Erythroblast (primary cell): ENCODE measurements around the gene SMIM31.

Source experiments
- DNase-seq, 2 experiments: peaks; one replicate each; lab custom pipeline; 2025; lab: John Stamatoyannopoulos, UW
- GATA1 ChIP-seq: IDR thresholded peaks from 2 replicates; pipeline ENCODE4 v1.6.1; 2011; ENCODE audit warnings: low read depth, mild to moderate bottlenecking, control low read depth, low read length, moderate library complexity
- POLR2A ChIP-seq: IDR thresholded peaks from 2 replicates; pipeline ENCODE4 v1.6.1; 2011; ENCODE audit warnings: mild to moderate bottlenecking, low read length

SMIM31 gene

GRCh38 chr4:164768516-164768915 lies 14.6 kb downstream of the SMIM31 start:
- TF ChIP-seq GATA1 = no peak
- no peak for TF ChIP-seq POLR2A
- no peak for DNase-seq

- TF ChIP-seq GATA1 (no peak), POLR2A (no peak)
- no peak for DNase-seq
Observed at GRCh38 chr4:164770010-164770724, 16.2 kb downstream of the SMIM31 start.

GRCh38 chr4:164771088-164771487 lies 17.2 kb downstream of the SMIM31 start:
- TF ChIP-seq GATA1 (no peak), POLR2A (no peak)
- DNase-seq = no peak

- TF ChIP-seq POLR2A (no peak), GATA1 (no peak)
- no peak for DNase-seq
Observed at GRCh38 chr4:164772076-164772475, 18.1 kb downstream of the SMIM31 start.

- no peak for DNase-seq
- no peak for TF ChIP-seq POLR2A
- TF ChIP-seq GATA1 = no peak
Observed at GRCh38 chr4:164779080-164779479, 25.1 kb downstream of the SMIM31 start.

- TF ChIP-seq POLR2A = no peak
- no peak for TF ChIP-seq GATA1
- DNase-seq = peak; percentile 25 to 58
Observed at GRCh38 chr4:164779811-164780216, 25.9 kb downstream of the SMIM31 start.

- no peak for DNase-seq
- TF ChIP-seq GATA1 (no peak), POLR2A (no peak)
Observed at GRCh38 chr4:164780839-164781238, 26.9 kb downstream of the SMIM31 start.

GRCh38 chr4:164783976-164784375 lies 30.0 kb downstream of the SMIM31 start:
- no peak for TF ChIP-seq POLR2A
- TF ChIP-seq GATA1 = no peak

GRCh38 chr4:164789047-164789446 lies 35.1 kb downstream of the SMIM31 start:
- DNase-seq = no peak
- TF ChIP-seq GATA1 = no peak
- no peak for TF ChIP-seq POLR2A

More at GRCh38 chr4:164783976-164784375, 30.0 kb downstream of the SMIM31 start:
- no peak for DNase-seq

GRCh38 chr4:164790249-164790648 lies 36.3 kb downstream of the SMIM31 start:
- TF ChIP-seq POLR2A (no peak), GATA1 (no peak)
- no peak for DNase-seq

GRCh38 chr4:164799410-164799809 lies 45.5 kb downstream of the SMIM31 start:
- TF ChIP-seq GATA1 = no peak
- no peak for TF ChIP-seq POLR2A
- DNase-seq = no peak

GRCh38 chr4:164800786-164801185 lies 46.9 kb downstream of the SMIM31 start:
- no peak for DNase-seq
- TF ChIP-seq POLR2A = no peak
- TF ChIP-seq GATA1 = no peak

GRCh38 chr4:164802301-164802901 lies 48.5 kb downstream of the SMIM31 start:
- TF ChIP-seq GATA1 (no peak), POLR2A (no peak)
- no peak for DNase-seq

- TF ChIP-seq GATA1 (no peak), POLR2A (no peak)
- DNase-seq = no peak
Observed at GRCh38 chr4:164803702-164804101, 49.8 kb downstream of the SMIM31 start.

GRCh38 chr4:164807611-164808010 lies 53.7 kb downstream of the SMIM31 start:
- no peak for TF ChIP-seq POLR2A
- TF ChIP-seq GATA1 = no peak
- DNase-seq = no peak

- TF ChIP-seq POLR2A (no peak), GATA1 (no peak)
- DNase-seq = no peak
Observed at GRCh38 chr4:164813554-164813953, 59.6 kb downstream of the SMIM31 start.
